HG03139 (cell line): ENCODE data around the gene TSEN15.
"Not testable (repeated sequence)": the region's sequence is repeated elsewhere in the genome, so short reads cannot be mapped to it uniquely, and the experiment has no call there.

Source experiments
- ATAC-seq: cut with Tn5 transposase; IDR thresholded peaks from one replicate; pipeline ENCODE4 v1.9.1; 2021; ENCODE audit not compliant: unreplicated experiment

Gene TSEN15

DNA sequence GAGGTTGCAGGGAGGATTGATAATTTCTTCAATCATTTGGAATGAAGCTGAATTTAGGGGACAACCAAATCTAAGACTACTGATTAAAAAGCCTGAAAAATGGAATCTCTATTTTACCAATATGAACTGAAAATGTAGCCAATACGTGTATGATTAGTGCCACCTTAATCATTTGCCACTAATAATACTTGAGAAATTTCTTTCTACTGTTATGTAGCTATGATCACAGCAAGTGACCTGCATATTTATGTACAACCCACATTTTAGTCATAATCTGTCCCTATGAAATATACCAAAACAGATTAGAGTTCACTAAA lies 20.5 kb upstream of the TSEN15 start:
- ATAC-seq = no peak

GRCh38 chr1:184031409-184032107 lies 20.0 kb upstream of the TSEN15 start:
- ATAC-seq = no peak

- no peak for ATAC-seq
Measured at GRCh38 chr1:184032306-184032929, 19.1 kb upstream of the TSEN15 start.

GRCh38 chr1:184032930-184033418 lies 18.6 kb upstream of the TSEN15 start:
- no peak for ATAC-seq

- no peak for ATAC-seq
Measured at GRCh38 chr1:184033711-184034167, 17.8 kb upstream of the TSEN15 start.

- no peak for ATAC-seq
Measured at GRCh38 chr1:184034761-184035379, 16.7 kb upstream of the TSEN15 start.

GRCh38 chr1:184035719-184036516 lies 15.6 kb upstream of the TSEN15 start:
- ATAC-seq = no peak

DNA sequence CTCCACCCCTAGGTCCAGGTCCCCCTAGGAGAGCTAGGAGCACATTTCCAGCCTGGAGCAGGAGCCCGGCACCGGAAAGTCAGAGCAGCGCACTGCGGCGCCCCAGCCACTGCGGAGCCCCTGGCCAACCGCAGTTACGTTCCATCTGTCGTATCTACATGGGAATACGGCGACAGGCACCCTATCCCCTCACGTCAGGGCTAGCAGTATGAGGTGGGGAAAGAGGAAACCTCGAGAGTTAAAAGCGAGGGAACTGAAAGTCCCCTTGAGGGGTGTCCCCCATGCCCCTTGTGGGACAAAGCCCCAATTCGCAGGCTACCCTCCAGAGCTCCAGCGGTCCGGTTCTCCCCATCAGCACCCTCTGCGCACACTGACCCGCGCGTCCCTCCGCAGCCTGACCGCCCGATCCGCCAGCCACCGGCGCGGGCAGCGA lies 15.0 kb upstream of the TSEN15 start:
- no peak for ATAC-seq

- ATAC-seq = no peak
Measured at GRCh38 chr1:184037849-184038591, 13.5 kb upstream of the TSEN15 start.

DNA sequence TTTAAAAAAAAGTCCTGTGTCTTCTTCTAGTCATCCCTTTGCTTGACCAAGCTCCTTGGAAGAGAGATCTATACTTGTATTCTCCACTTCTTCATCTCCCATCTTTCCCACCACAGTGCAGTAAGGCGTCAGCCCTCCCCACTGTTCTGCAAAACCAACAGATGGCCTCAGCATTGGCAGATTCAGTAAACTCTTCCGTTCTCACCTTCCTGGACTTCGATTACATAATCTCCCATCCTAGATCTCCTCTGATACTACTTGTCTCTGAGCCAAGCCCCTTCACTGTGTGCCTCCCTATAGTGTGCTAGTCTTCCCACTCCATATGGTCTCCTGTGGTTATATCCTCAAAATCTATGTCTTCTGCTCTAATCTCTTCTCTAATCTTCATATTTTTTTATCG lies 12.4 kb upstream of the TSEN15 start:
- ATAC-seq = no peak

- ATAC-seq = no peak
Measured at GRCh38 chr1:184041731-184042130, 9.8 kb upstream of the TSEN15 start.

- not testable (repeated sequence) for ATAC-seq
Measured at GRCh38 chr1:184043315-184043714, 8.2 kb upstream of the TSEN15 start.

DNA sequence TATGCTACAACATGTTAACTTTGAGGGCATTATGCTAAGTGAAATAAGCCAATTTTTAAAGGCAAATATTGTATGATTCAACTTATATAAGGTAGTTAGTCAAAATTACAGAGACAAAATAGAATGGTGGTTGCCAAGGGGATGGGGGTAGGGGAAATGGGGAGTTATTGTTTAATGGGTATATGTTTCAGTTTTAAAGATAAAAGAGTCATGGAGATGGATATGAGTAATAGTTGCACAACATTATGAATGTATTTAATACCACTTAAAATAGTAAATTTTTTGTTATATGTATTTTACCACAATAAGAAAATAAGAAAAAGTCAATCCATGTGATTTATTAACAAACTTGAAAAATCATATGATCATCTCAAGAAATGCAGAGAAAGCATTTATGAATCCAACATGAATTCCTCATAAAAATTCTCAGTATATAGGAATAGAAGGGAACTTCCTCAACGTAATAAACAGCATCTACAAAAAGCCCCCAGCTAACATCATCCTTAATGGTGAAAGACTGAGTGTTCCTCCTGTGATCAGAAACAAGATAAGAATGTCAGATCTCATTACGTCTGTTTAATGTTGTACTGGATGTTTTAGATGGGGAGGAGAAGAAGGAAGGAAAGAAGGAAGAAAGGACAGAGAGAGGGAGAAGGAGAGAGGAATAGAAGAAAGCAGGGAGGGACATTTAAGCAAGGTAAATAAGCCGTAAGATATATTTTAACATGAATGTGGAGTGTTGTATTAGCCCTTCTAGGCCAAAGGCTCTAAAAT lies 6.7 kb upstream of the TSEN15 start:
- no peak for ATAC-seq

- ATAC-seq = not testable (repeated sequence)
Measured at GRCh38 chr1:184047541-184047940, 4.0 kb upstream of the TSEN15 start.

- ATAC-seq = no peak
Measured at GRCh38 chr1:184048561-184049240, 2.8 kb upstream of the TSEN15 start.

- no peak for ATAC-seq
Measured at GRCh38 chr1:184049291-184049690, 2.2 kb upstream of the TSEN15 start.

DNA sequence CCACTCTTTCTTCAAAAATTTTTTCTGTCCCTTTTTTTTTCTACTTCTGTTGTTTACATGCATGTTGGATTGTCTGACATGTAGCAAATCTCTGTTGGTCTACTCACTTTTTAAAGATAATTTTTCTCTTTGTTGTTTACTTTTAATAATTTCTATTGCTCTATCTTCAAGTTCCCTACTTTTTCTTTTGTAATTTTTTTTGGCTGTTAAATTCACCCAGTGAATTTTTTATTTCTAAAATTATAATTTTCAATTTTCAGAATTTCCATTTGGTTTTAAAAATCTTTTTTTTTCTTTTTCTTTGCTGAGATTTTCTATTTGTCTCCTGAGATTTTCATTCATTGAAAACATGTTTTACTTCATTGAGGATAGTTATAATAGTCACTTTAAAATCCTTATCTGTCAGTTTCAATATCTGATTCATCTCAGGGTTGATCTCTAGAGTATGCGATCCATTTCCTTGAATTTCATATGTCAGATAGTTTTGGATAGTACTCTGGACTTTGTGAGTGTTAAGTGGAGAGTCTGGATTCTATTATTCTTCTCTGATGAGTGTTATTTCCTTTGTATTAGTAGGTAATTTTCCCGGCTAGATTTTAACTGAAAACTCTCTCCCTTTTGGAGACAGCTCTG lies 1.6 kb upstream of the TSEN15 start:
- ATAC-seq = no peak

DNA sequence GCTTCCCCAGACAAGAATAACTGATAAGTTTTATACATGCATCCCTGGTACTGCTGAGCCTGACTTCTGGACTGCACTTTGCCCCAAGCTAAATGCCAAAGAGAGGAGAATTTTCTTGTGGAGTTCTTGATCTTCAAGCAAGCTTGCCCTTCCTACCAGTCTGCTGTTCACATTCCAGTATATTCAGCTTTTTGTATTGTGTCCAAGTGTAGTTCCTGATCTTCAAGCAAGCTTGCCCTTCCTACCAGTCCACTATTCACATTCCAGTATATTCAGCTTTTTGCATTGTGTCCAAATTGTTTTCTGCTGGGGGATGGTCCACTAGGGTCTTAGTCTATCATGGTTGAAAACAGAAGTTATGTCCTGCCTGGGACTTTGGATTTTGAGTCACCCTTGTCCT lies 894 bp upstream of the TSEN15 start:
- ATAC-seq = no peak

DNA sequence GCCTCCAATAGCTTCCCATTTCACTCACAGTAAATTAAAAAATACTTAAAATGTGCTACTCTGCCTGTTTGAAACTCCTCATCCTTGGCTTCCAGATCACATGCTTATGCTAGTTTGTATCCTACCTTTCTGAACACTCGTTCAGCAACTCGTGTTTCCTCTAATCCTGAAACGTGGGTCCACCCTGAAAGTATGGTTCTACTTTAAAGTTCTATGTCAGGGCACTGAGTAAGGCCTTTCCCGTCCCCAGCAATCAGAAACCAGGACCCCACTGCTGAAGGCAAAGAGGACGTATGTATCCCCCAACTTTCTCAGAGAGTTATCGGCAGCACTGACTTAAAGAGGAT lies 419 bp upstream of the TSEN15 start:
- ATAC-seq = peak; percentile 15
